ENCODE results near the gene SMOC2. TPM values are rescaled to one million over a fixed set of nuclear protein-coding genes. Genes with fewer than 3 reads are reported as not detected.

The SMOC2 gene
- polyA plus RNA-seq, 3 donors: not detected

DNA sequence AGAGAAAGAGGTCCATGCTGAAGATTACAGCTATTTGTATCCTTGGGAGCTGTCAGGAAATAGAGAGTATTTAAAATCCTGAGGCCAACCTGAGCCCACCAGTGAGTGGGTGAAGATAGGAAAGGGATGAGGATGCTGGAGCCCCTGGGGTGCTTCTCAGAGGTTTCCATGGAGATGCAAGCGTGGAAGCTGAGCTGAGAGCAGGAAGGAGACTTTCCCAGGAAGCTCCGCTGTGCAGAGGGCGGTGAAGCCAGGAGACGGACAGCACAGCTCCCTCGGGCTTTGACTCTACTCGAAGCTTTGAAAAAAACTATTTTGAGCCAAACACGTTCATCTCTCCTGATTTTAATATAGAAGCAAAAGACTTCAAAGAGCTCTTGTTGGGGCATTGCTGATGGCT lies 222.1 kb downstream of the SMOC2 start:
- H3K4me3 ChIP-seq (replicated peaks in 1 of 3; ENCODE audit: low read depth in 2 of 3, low read length in 3 of 3): no peak overlapping the region
- no peaks in the 10 kb centered on the region for H3K36me3 ChIP-seq (replicated peaks in 1 of 2; ENCODE audit: control insufficient read depth in 1 of 2, insufficient read depth in 2 of 2, low read length in 2 of 2)
- Mint-ChIP-seq H3K27me3 (ENCODE audit: low read depth in 3 of 3) (peaks cover 0 to 3% (median 0%) of the 10 kb centered on the region in 3 donors), H3K4me1 (no peaks in the 10 kb centered on the region), H3K4me3 (no peak overlapping the region), H3K9me3 (peaks cover 13 to 30% (median 19%) of the 10 kb centered on the region in 7 donors), H3K27ac (no peak overlapping the region), H3K36me3 (no peaks in the 10 kb centered on the region)
- no peak for DNase-seq
- no peak overlapping the region for H2AFZ ChIP-seq (ENCODE audit: insufficient read depth, low read depth, low read length, poor library complexity, severe bottlenecking)
- TF ChIP-seq, protein P1, sequence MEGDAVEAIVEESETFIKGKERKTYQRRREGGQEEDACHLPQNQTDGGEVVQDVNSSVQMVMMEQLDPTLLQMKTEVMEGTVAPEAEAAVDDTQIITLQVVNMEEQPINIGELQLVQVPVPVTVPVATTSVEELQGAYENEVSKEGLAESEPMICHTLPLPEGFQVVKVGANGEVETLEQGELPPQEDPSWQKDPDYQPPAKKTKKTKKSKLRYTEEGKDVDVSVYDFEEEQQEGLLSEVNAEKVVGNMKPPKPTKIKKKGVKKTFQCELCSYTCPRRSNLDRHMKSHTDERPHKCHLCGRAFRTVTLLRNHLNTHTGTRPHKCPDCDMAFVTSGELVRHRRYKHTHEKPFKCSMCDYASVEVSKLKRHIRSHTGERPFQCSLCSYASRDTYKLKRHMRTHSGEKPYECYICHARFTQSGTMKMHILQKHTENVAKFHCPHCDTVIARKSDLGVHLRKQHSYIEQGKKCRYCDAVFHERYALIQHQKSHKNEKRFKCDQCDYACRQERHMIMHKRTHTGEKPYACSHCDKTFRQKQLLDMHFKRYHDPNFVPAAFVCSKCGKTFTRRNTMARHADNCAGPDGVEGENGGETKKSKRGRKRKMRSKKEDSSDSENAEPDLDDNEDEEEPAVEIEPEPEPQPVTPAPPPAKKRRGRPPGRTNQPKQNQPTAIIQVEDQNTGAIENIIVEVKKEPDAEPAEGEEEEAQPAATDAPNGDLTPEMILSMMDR (IDR thresholded peaks at IDR 0.05): no peak
- no peaks in the 10 kb centered on the region for H3K4me1 ChIP-seq (ENCODE audit: control insufficient read depth in 1 of 2, insufficient read depth in 2 of 2, low read length in 2 of 2)
- no peak overlapping the region for H3K9ac ChIP-seq (ENCODE audit: insufficient read depth, low read length, poor library complexity, severe bottlenecking)
- no peak overlapping the region for H3K4me2 ChIP-seq (replicated peaks; ENCODE audit: extremely low read depth, low read length, poor library complexity, severe bottlenecking)
- H3K9me3 ChIP-seq (replicated peaks in 1 of 2; ENCODE audit: control insufficient read depth in 1 of 2, insufficient read depth in 1 of 2, low read length in 2 of 2): peaks cover 23 to 38% of the 10 kb centered on the region in 2 donors
- no peak overlapping the region for H3K27ac ChIP-seq (ENCODE audit: low read depth in 1 of 2, low read length in 2 of 2)
- no peaks in the 10 kb centered on the region for H4K20me1 ChIP-seq (ENCODE audit: insufficient read depth, low read length)
- no peaks in the 10 kb centered on the region for H3K79me2 ChIP-seq (ENCODE audit: insufficient read depth, low read length)
- no peaks in the 10 kb centered on the region for H3K27me3 ChIP-seq (ENCODE audit: control insufficient read depth in 2 of 2, insufficient read depth in 2 of 2, low read length in 2 of 2)
- 94% methylated on average over 5 of the region's 7 CpGs for WGBS (ENCODE audit: insufficient coverage)
- intact Hi-C loops (cut with micrococcal nuclease): no loop called here

DNA sequence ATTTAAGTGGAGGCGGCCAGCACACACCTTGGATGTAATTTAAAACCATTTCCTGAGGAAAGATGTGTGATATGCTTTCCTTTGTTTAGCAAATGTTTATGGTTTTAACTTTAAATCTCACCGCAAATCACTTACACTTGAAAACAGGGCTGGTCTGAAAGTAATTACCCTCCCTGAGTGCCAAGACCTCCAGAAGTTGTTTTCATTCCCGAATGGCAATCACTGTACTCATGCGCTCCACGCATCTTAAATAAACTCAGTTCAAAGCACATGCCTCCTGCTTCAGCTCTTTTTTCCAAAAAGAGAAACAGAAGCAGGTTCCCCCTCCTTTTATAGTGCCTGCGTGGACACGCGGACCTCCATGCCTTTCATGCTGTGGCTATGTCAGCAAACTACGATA lies 224.0 kb downstream of the SMOC2 start:
- no peaks in the 10 kb centered on the region for H3K79me2 ChIP-seq (ENCODE audit: insufficient read depth, low read length)
- H2AFZ ChIP-seq (ENCODE audit: insufficient read depth, low read depth, low read length, poor library complexity, severe bottlenecking): no peak overlapping the region
- H3K27me3 ChIP-seq (ENCODE audit: control insufficient read depth in 2 of 2, insufficient read depth in 2 of 2, low read length in 2 of 2): no peaks in the 10 kb centered on the region
- H3K4me1 Mint-ChIP-seq: no peaks in the 10 kb centered on the region
- H3K27ac Mint-ChIP-seq: no peak overlapping the region
- no peaks in the 10 kb centered on the region for H3K36me3 ChIP-seq (replicated peaks in 1 of 2; ENCODE audit: control insufficient read depth in 1 of 2, insufficient read depth in 2 of 2, low read length in 2 of 2)
- H3K4me3 ChIP-seq (replicated peaks in 1 of 3; ENCODE audit: low read depth in 2 of 3, low read length in 3 of 3): no peak overlapping the region
- no peak overlapping the region for H3K4me3 Mint-ChIP-seq
- WGBS (ENCODE audit: insufficient coverage): 83% methylated on average over 7 of the region's 9 CpGs
- no peaks in the 10 kb centered on the region for H3K36me3 Mint-ChIP-seq
- H4K20me1 ChIP-seq (ENCODE audit: insufficient read depth, low read length): no peaks in the 10 kb centered on the region
- TF ChIP-seq, protein P1 (IDR thresholded peaks at IDR 0.05): no peak
- intact Hi-C loops (cut with micrococcal nuclease): no loop called here
- H3K9me3 ChIP-seq (replicated peaks in 1 of 2; ENCODE audit: control insufficient read depth in 1 of 2, insufficient read depth in 1 of 2, low read length in 2 of 2): peaks cover 5 to 19% of the 10 kb centered on the region in 2 donors
- no peak for DNase-seq
- no peak overlapping the region for H3K9ac ChIP-seq (ENCODE audit: insufficient read depth, low read length, poor library complexity, severe bottlenecking)
- no peaks in the 10 kb centered on the region for H3K4me1 ChIP-seq (ENCODE audit: control insufficient read depth in 1 of 2, insufficient read depth in 2 of 2, low read length in 2 of 2)
- H3K27me3 Mint-ChIP-seq (ENCODE audit: low read depth in 3 of 3): peaks cover 0 to 3% (median 0%) of the 10 kb centered on the region in 3 donors
- H3K27ac ChIP-seq (ENCODE audit: low read depth in 1 of 2, low read length in 2 of 2): no peak overlapping the region
- H3K4me2 ChIP-seq (replicated peaks; ENCODE audit: extremely low read depth, low read length, poor library complexity, severe bottlenecking): no peak overlapping the region
- peaks cover 3 to 16% (median 8%) of the 10 kb centered on the region in 7 donors for H3K9me3 Mint-ChIP-seq

All from CD14-positive monocyte (primary cell).